Measurements from ENCODE around the gene BMP2K. TPM values are rescaled to one million over a fixed set of nuclear protein-coding genes. Genes with fewer than 3 reads are reported as not detected.

BMP2K gene
- total and polyA plus RNA-seq, 2 of the 8 experiments (the other 6 are each of a cell fraction or from before 2014, with no cell fraction given), result 15.6 to 24.1 TPM

DNA sequence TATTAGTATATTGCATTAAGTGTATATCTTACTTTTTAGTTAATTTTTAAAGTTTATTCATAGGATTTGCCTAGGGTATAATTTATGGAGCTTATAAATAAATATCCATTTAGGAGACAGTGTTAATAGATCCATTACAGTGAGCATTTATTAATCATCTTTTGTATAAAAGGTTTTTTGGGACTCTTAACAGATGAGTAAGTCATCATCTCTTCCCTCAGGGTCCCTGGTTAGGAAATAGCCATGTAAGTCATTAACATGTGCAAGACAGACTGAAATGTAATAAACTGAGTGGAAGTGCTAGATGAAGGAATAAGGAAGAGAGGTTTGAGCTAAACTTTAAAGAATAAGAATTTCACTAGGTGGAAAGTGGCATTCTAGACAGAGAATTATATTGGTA, 93.9 kb downstream of the BMP2K start:
- Histone ChIP-seq H3K4me3 (ENCODE audit: extremely low read depth in 1 of 4, insufficient read depth in 2 of 4, low read depth in 3 of 4, low read length in 4 of 4) (no peak overlapping the region), H3K18ac (ENCODE audit: extremely low read depth, low read length) (no peak overlapping the region), H3K23me2 (ENCODE audit: low read depth, low read length) (no peaks in the 10 kb centered on the region; the same call in 1 of the 2 replicates), H2BK15ac (ENCODE audit: low read length) (no peak overlapping the region), H3K27ac (ENCODE audit: low read depth, low read length) (no peak overlapping the region), H4K8ac (ENCODE audit: extremely low read depth, insufficient read depth, low read length) (no peak overlapping the region), H3K23ac (ENCODE audit: insufficient read length) (no peak overlapping the region), H4K91ac (replicated peaks; ENCODE audit: insufficient read length, low read length) (no peak overlapping the region), H4K5ac (ENCODE audit: insufficient read length, low read depth, low read length) (no peak overlapping the region), H3K4ac (replicated peaks; ENCODE audit: insufficient read length, low read depth, low read length) (no peak overlapping the region), H3K14ac (ENCODE audit: insufficient read length) (no peak overlapping the region), H3K36me3 (ENCODE audit: control insufficient read depth in 2 of 4, insufficient read depth in 4 of 4, low read length in 3 of 4) (peaks cover 3 to 32% (median 9%) of the 10 kb centered on the region in 4 experiments; a peak in 5 of 8 replicates), H2BK5ac (ENCODE audit: low read depth, low read length) (no peak overlapping the region), H2BK12ac (ENCODE audit: low read depth, low read length) (no peak overlapping the region), H3K9me3 (ENCODE audit: insufficient read depth in 2 of 2, low read depth in 1 of 2, low read length in 1 of 2) (no peaks in the 10 kb centered on the region), H3K27me3 (replicated peaks in 1 of 4; ENCODE audit: control insufficient read depth in 3 of 4, extremely low read depth in 1 of 4, insufficient read depth in 3 of 4, low read length in 3 of 4) (no peaks in the 10 kb centered on the region), H3K9ac (replicated peaks in 1 of 4; ENCODE audit: extremely low read depth in 1 of 4, low read depth in 3 of 4, low read length in 3 of 4) (no peak overlapping the region), H3K4me1 (replicated peaks in 1 of 4; ENCODE audit: control insufficient read depth in 3 of 4, insufficient read depth in 4 of 4, low read length in 3 of 4) (no peaks in the 10 kb centered on the region), H3K79me2 (ENCODE audit: control insufficient read depth in 1 of 2, insufficient read depth in 2 of 2, low read length in 2 of 2) (no peaks in the 10 kb centered on the region), H3K79me1 (ENCODE audit: low read depth, low read length) (no peaks in the 10 kb centered on the region), H2BK120ac (replicated peaks; ENCODE audit: low read depth, low read length) (no peak overlapping the region), H2AK5ac (ENCODE audit: low read depth, low read length) (no peak overlapping the region), H2AFZ (ENCODE audit: low read length) (no peak overlapping the region), H2BK20ac (ENCODE audit: low read length) (no peak overlapping the region), H4K20me1 (replicated peaks in 1 of 2; ENCODE audit: control insufficient read depth in 1 of 2, insufficient read depth in 2 of 2, low read length in 2 of 2) (no peaks in the 10 kb centered on the region), H3K56ac (replicated peaks; ENCODE audit: insufficient read length, low read depth, low read length) (no peak overlapping the region), H3K4me2 (ENCODE audit: insufficient read depth in 1 of 2, low read depth in 2 of 2, low read length in 2 of 2) (no peak overlapping the region)
- CTCF ChIA-PET (ENCODE audit: partially characterized antibody), result interaction anchor here (0.8 to 1.6 kb wide), 3 partner anchors 17 to 249 kb away, joined by 3 to 5 read pairs (median 3); no protein-coding TSS in a partner anchor
- POLR2A ChIA-PET (ENCODE audit: partially characterized antibody), result no interaction called here
- DNase-seq (ENCODE audit: low read depth in 1 of 2, low spot score in 2 of 2) (no peak), FAIRE-seq (no peak)
- TF ChIP-seq TCF12 (IDR thresholded peaks at IDR 0.05; ENCODE audit: low read depth, low read length), result no peak
- TF ChIP-seq RXRA (IDR thresholded peaks at IDR 0.05; ENCODE audit: insufficient read depth, low read depth, low read length), result no peak
- TF ChIP-seq SP1 (IDR thresholded peaks at IDR 0.05; ENCODE audit: low read depth, low read length), result no peak
- TF ChIP-seq HDAC6 (IDR thresholded peaks at IDR 0.05; ENCODE audit: low read depth, low read length), result no peak
- no peak for TF ChIP-seq KDM5A (IDR thresholded peaks at IDR 0.05; ENCODE audit: low read length)
- TF ChIP-seq PHF8 (conservative IDR thresholded peaks at IDR 0.05; ENCODE audit: low read depth, low read length), result no peak
- no peak for TF ChIP-seq RBBP5 (IDR thresholded peaks at IDR 0.05; ENCODE audit: borderline replicate concordance, low read depth, low read length)
- no peak for TF ChIP-seq GTF2F1 (IDR thresholded peaks at IDR 0.05; ENCODE audit: borderline replicate concordance, low read depth, low read length)
- no peak for TF ChIP-seq TBP (IDR thresholded peaks at IDR 0.05; ENCODE audit: low read depth, low read length)
- TF ChIP-seq ASH2L (IDR thresholded peaks at IDR 0.05; ENCODE audit: low read length), result no peak
- TF ChIP-seq POLR2A (IDR thresholded peaks at IDR 0.05; ENCODE audit: control extremely low read depth in 1 of 2, low read depth in 2 of 2, low read length in 2 of 2), result no peak
- no peak for TF ChIP-seq CEBPB (IDR thresholded peaks at IDR 0.05; ENCODE audit: low read depth, low read length)
- TF ChIP-seq E2F6 (IDR thresholded peaks at IDR 0.05), result no peak
- TF ChIP-seq ZNF274 (IDR thresholded peaks at IDR 0.05; ENCODE audit: borderline replicate concordance, extremely low read depth, low read length), result no peak
- TF ChIP-seq EZH2 (IDR thresholded peaks at IDR 0.05; ENCODE audit: low read depth, low read length, severe bottlenecking), result no peak
- no peak for TF ChIP-seq YY1 (IDR thresholded peaks at IDR 0.05; ENCODE audit: low read depth, low read length)
